Non-pigmented ciliary epithelial cell (primary cell): ENCODE measurements around the gene MAP2K7.
A peak's percentile ranks its signal among the peaks of the same experiment; 100 is the strongest.

Source experiments
- DNase-seq: peaks from one replicate; pipeline ENCODE4 v3.0.0-alpha.2; 2010; ENCODE audit warnings: low read depth

The MAP2K7 gene

GRCh38 chr19:7867092-7867844 is 36.4 kb upstream of the MAP2K7 start:
- no peak for DNase-seq

GRCh38 chr19:7868326-7868670 is 35.4 kb upstream of the MAP2K7 start:
- DNase-seq, result no peak

- DNase-seq, result no peak
These were observed 34.8 kb upstream of the MAP2K7 start for GRCh38 chr19:7868671-7869452.

- no peak for DNase-seq
These were observed 34.2 kb upstream of the MAP2K7 start for GRCh38 chr19:7869453-7869909.

- no peak for DNase-seq
These were observed 33.7 kb upstream of the MAP2K7 start for GRCh38 chr19:7869910-7870511.

GRCh38 chr19:7870571-7871436 is 32.9 kb upstream of the MAP2K7 start:
- no peak for DNase-seq

- peak; percentile 62 for DNase-seq
These were observed 32.0 kb upstream of the MAP2K7 start for GRCh38 chr19:7871437-7872305.

- DNase-seq, result no peak
These were observed 31.1 kb upstream of the MAP2K7 start for GRCh38 chr19:7872306-7873204.

- DNase-seq, result no peak
These were observed 30.2 kb upstream of the MAP2K7 start for GRCh38 chr19:7873304-7874075.

GRCh38 chr19:7874076-7874896 is 29.4 kb upstream of the MAP2K7 start, which contains the start of gene PRR36:
Gene PRR36 (minus strand): TSS chr19:7874390. CDS start chr19:7873689, 701 bp downstream.
- DNase-seq, result no peak

GRCh38 chr19:7874897-7875273 is 28.8 kb upstream of the MAP2K7 start:
- DNase-seq, result no peak

- no peak for DNase-seq
These were observed 26.3 kb upstream of the MAP2K7 start for GRCh38 chr19:7877249-7877836.

- no peak for DNase-seq
These were observed 24.4 kb upstream of the MAP2K7 start for GRCh38 chr19:7879111-7879807.

- DNase-seq, result no peak
These were observed 23.8 kb upstream of the MAP2K7 start for GRCh38 chr19:7879836-7880235.

GRCh38 chr19:7881910-7882309 is 21.8 kb upstream of the MAP2K7 start:
- DNase-seq, result no peak

GRCh38 chr19:7883105-7883504 is 20.6 kb upstream of the MAP2K7 start:
- no peak for DNase-seq
